Measurements from ENCODE around the gene ADARB2.

DNA sequence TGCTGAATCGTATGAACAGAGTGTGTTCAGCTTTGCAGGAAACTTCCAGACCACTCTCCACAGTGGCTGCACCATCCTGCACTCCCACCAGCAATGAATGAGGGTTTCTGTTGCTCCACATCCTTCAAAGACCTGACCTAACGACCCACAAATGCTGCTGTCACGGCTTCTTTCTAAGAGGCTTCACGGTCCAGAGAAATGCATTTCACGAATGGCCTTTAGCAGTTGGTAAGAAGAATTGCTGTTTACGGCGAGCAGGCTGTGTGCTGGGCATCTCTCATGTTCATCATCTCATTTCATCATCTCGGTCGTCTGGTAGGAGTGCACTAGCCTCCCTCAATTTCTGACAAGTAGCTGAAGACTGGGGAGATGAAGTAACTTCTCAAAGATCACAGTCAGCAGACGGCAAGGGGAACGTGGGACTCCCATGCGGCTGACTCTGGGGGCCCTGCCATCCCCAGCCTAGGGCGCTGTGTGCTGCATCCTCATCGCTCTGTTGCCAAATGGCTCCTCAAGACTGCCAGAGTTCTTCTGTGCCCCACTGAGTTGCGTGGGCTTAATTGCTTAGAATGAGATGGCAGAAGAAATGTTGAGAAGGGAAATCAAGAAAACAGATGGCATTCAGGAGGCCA lies 72.9 kb downstream of the ADARB2 start:
- TF ChIP-seq, protein P1, sequence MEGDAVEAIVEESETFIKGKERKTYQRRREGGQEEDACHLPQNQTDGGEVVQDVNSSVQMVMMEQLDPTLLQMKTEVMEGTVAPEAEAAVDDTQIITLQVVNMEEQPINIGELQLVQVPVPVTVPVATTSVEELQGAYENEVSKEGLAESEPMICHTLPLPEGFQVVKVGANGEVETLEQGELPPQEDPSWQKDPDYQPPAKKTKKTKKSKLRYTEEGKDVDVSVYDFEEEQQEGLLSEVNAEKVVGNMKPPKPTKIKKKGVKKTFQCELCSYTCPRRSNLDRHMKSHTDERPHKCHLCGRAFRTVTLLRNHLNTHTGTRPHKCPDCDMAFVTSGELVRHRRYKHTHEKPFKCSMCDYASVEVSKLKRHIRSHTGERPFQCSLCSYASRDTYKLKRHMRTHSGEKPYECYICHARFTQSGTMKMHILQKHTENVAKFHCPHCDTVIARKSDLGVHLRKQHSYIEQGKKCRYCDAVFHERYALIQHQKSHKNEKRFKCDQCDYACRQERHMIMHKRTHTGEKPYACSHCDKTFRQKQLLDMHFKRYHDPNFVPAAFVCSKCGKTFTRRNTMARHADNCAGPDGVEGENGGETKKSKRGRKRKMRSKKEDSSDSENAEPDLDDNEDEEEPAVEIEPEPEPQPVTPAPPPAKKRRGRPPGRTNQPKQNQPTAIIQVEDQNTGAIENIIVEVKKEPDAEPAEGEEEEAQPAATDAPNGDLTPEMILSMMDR (IDR thresholded peaks at IDR 0.05): no peak
- TF ChIP-seq POLR2A (IDR thresholded peaks at IDR 0.05) (no peak), EP300 (IDR thresholded peaks at IDR 0.05) (no peak)

All from suprapubic skin (tissue), 3 donors.